ENCODE results near the gene CCDC30.

DNA sequence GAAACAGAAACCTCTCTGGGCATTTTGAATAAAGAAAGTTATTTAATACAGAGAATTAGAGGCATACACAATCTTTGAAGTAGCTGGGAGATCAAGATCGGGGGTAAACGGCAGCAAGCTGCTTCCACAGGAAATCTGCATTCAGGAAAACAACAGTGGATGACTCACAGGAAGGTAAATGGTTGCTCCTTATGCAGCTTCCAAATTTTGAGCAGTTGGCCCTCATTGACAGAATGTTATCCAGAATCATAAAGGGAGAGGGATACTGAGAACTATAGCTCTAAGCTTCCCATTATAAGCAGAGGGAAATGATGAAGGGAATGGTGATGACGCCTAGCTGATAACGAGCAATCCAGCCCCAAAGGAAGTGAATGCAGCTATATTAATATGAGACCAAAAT is 35.8 kb upstream of the CCDC30 start:
- no peak for TF ChIP-seq POLR2A (IDR thresholded peaks at IDR 0.05)
- TF ChIP-seq, protein P1, sequence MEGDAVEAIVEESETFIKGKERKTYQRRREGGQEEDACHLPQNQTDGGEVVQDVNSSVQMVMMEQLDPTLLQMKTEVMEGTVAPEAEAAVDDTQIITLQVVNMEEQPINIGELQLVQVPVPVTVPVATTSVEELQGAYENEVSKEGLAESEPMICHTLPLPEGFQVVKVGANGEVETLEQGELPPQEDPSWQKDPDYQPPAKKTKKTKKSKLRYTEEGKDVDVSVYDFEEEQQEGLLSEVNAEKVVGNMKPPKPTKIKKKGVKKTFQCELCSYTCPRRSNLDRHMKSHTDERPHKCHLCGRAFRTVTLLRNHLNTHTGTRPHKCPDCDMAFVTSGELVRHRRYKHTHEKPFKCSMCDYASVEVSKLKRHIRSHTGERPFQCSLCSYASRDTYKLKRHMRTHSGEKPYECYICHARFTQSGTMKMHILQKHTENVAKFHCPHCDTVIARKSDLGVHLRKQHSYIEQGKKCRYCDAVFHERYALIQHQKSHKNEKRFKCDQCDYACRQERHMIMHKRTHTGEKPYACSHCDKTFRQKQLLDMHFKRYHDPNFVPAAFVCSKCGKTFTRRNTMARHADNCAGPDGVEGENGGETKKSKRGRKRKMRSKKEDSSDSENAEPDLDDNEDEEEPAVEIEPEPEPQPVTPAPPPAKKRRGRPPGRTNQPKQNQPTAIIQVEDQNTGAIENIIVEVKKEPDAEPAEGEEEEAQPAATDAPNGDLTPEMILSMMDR (IDR thresholded peaks at IDR 0.05), result no peak
